ENCODE data around the gene ZSCAN5C.
"Not testable (repeated sequence)": the region's sequence is repeated elsewhere in the genome, so short reads cannot be mapped to it uniquely, and the experiment has no call there.

Gene ZSCAN5C

DNA sequence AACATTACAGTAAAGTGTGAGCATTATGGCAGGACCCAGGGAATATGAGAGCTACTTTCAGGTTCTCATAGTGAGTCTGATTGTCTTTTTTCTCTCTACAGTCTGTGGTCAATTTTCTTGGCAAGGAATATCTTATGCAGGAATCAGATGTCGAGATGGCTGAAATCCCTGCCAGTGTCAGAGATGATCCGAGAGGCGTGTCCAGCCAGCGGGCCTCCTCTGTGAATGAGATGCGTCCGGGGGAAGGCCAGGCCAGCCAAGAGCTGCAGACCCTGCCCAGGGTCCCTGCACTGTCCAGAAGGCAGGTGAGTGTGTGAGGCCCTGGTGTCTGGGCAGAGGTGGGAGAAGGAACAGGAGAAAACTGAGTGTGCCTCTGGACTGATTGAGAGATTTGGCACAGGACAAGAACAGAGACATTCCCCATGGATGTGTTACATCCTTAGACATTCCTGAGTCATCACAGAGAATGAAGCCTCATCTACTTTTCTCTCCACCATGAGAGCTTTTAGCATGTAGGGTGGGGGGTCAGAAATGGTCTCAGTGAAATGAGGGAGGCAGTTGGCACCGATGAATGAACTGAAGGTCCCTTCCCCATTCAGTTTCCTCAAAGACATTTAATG lies 43.2 kb downstream of the ZSCAN5C start:
- Histone ChIP-seq H3K9ac (ENCODE audit: low read length) (no peak overlapping the region), H3K36me3 (ENCODE audit: control insufficient read depth, low read depth, low read length) (no peaks in the 10 kb centered on the region), H3K4me3 (ENCODE audit: low read length) (no peak overlapping the region)

DNA sequence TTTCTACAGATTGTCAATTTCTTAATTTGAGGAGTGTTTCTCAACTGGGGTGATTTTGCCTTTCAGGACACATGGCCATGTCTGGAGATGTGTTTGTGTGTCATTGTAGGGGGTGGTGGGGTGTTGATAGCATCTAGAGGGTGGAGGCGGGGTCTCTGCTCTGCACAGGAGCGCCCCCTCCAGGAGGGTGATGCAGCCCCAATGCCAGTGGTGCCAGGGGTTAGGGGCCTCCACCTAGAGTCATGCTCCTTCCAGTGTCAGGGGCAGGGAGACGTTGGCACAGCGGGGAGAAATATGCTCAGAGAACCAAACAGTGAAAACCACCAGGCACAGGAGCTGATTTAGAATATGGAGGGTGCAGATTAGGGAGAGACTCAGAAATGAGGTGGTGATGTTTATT lies 43.7 kb downstream of the ZSCAN5C start:
- not testable (repeated sequence) for H3K27me3 ChIP-seq (ENCODE audit: control insufficient read depth, insufficient read depth, low read length); H3K36me3 ChIP-seq (ENCODE audit: control insufficient read depth, low read depth, low read length); H3K27ac ChIP-seq (ENCODE audit: low read length); H3K9me3 ChIP-seq (ENCODE audit: control insufficient read depth, low read depth, low read length); H3K4me3 ChIP-seq (ENCODE audit: low read length); H3K9ac ChIP-seq (ENCODE audit: low read length); H3K4me1 ChIP-seq (ENCODE audit: control insufficient read depth, low read depth, low read length)

More for the DNA sequence above, 43.2 kb downstream of the ZSCAN5C start:
- H3K27ac ChIP-seq (ENCODE audit: low read length), result no peak overlapping the region
- H3K4me1 ChIP-seq (ENCODE audit: control insufficient read depth, low read depth, low read length), result no peaks in the 10 kb centered on the region
- no peaks in the 10 kb centered on the region for H3K27me3 ChIP-seq (ENCODE audit: control insufficient read depth, insufficient read depth, low read length)
- H3K9me3 ChIP-seq (ENCODE audit: control insufficient read depth, low read depth, low read length), result no peaks in the 10 kb centered on the region

GRCh38 chr19:56248736-56249338 lies 46.8 kb downstream of the ZSCAN5C start:
- not testable (repeated sequence) for H3K4me3 ChIP-seq (ENCODE audit: low read length); H3K27me3 ChIP-seq (ENCODE audit: control insufficient read depth, insufficient read depth, low read length); H3K36me3 ChIP-seq (ENCODE audit: control insufficient read depth, low read depth, low read length); H3K9ac ChIP-seq (ENCODE audit: low read length); H3K9me3 ChIP-seq (ENCODE audit: control insufficient read depth, low read depth, low read length); H3K27ac ChIP-seq (ENCODE audit: low read length); H3K4me1 ChIP-seq (ENCODE audit: control insufficient read depth, low read depth, low read length)

- H3K27ac ChIP-seq (ENCODE audit: low read length), result no peak overlapping the region
- H3K9ac ChIP-seq (ENCODE audit: low read length), result no peak overlapping the region
- no peaks in the 10 kb centered on the region for H3K36me3 ChIP-seq (ENCODE audit: control insufficient read depth, low read depth, low read length)
- H3K27me3 ChIP-seq (ENCODE audit: control insufficient read depth, insufficient read depth, low read length), result no peaks in the 10 kb centered on the region
- H3K9me3 ChIP-seq (ENCODE audit: control insufficient read depth, low read depth, low read length), result no peaks in the 10 kb centered on the region
- no peak overlapping the region for H3K4me3 ChIP-seq (ENCODE audit: low read length)
- H3K4me1 ChIP-seq (ENCODE audit: control insufficient read depth, low read depth, low read length), result no peaks in the 10 kb centered on the region
Observed at GRCh38 chr19:56252699-56253422, 50.8 kb downstream of the ZSCAN5C start.

- Histone ChIP-seq H3K9ac (ENCODE audit: low read length) (no peak overlapping the region), H3K9me3 (ENCODE audit: control insufficient read depth, low read depth, low read length) (no peaks in the 10 kb centered on the region), H3K27me3 (ENCODE audit: control insufficient read depth, insufficient read depth, low read length) (no peaks in the 10 kb centered on the region), H3K36me3 (ENCODE audit: control insufficient read depth, low read depth, low read length) (no peaks in the 10 kb centered on the region), H3K4me3 (ENCODE audit: low read length) (no peak overlapping the region), H3K4me1 (ENCODE audit: control insufficient read depth, low read depth, low read length) (no peaks in the 10 kb centered on the region), H3K27ac (ENCODE audit: low read length) (no peak overlapping the region)
Observed at GRCh38 chr19:56253737-56254136, 51.7 kb downstream of the ZSCAN5C start.

GRCh38 chr19:56258272-56258671 lies 56.2 kb downstream of the ZSCAN5C start:
- H3K27me3 ChIP-seq (ENCODE audit: control insufficient read depth, insufficient read depth, low read length), result no peaks in the 10 kb centered on the region
- no peak overlapping the region for H3K27ac ChIP-seq (ENCODE audit: low read length)

More at GRCh38 chr19:56258272-56258671, 56.2 kb downstream of the ZSCAN5C start:
- no peaks in the 10 kb centered on the region for H3K36me3 ChIP-seq (ENCODE audit: control insufficient read depth, low read depth, low read length)
- H3K9ac ChIP-seq (ENCODE audit: low read length), result no peak overlapping the region
- H3K4me3 ChIP-seq (ENCODE audit: low read length), result no peak overlapping the region
- H3K4me1 ChIP-seq (ENCODE audit: control insufficient read depth, low read depth, low read length), result no peaks in the 10 kb centered on the region
- H3K9me3 ChIP-seq (ENCODE audit: control insufficient read depth, low read depth, low read length), result no peaks in the 10 kb centered on the region

All from iPS-18a (cell line).